Common myeloid progenitor, CD34-positive (primary cell): Measurements from ENCODE around the gene CDC42EP4.

ENCODE experiments used
- CTCF ChIA-PET: fragments of 350-600 bp; sonication (Branson Sonifier 250); formaldehyde crosslinking; loops from one replicate; lab custom pipeline; 2021; ENCODE audit warnings: antibody characterized with exemption; lab: Charles Lee
- POLR2A ChIA-PET: fragments of 350-600 bp; sonication (Branson Sonifier 250); formaldehyde crosslinking; loops from one replicate; lab custom pipeline; 2021; ENCODE audit warnings: antibody characterized with exemption; lab: Charles Lee
- DNase-seq, 3 donors: peaks; one replicate each; pipeline versions ENCODE4 v3.0.0 to v3.0.0-alpha.2; 2013
- H3K27ac ChIP-seq, 2 experiments: 1 replicate in 1 of 2; 2 replicates in 1 of 2; pipeline ENCODE4 v1.7.0; 2013; ENCODE audit warnings: inconsistent platforms in 2 of 2, low read length in 2 of 2, mild to moderate bottlenecking in 2 of 2, low read depth in 1 of 2, moderate library complexity in 1 of 2; ENCODE audit not compliant: severe bottlenecking in 2 of 2, insufficient read depth in 1 of 2, poor library complexity in 1 of 2
- H3K27me3 ChIP-seq, 5 experiments: replicated peaks in 2 of 5; 1 replicate in 3 of 5; 2 replicates in 2 of 5; pipeline versions ENCODE4 v1.6.1 to v1.7.0; 2013; ENCODE audit warnings: low read length in 4 of 5, mild to moderate bottlenecking in 2 of 5, moderate library complexity in 2 of 5, inconsistent platforms in 1 of 5; ENCODE audit not compliant: insufficient read depth in 5 of 5, control insufficient read depth in 4 of 5
- H3K36me3 ChIP-seq, 4 experiments: 1 replicate in 2 of 4; 2 replicates in 2 of 4; pipeline versions ENCODE4 v1.6.1 to v1.7.0; 2013; ENCODE audit warnings: low read length in 3 of 4, control low read depth in 1 of 4, mild to moderate bottlenecking in 1 of 4; ENCODE audit not compliant: control insufficient read depth in 4 of 4, insufficient read depth in 4 of 4
- H3K4me1 ChIP-seq, 4 experiments: 1 replicate in 3 of 4; 2 replicates in 1 of 4; pipeline versions ENCODE4 v1.6.1 to v1.7.1; 2013; ENCODE audit warnings: low read length in 3 of 4, mild to moderate bottlenecking in 3 of 4, control low read depth in 1 of 4, inconsistent platforms in 1 of 4, moderate library complexity in 1 of 4; ENCODE audit not compliant: control insufficient read depth in 4 of 4, insufficient read depth in 4 of 4; ENCODE audit errors: control extremely low read depth in 1 of 4
- H3K4me3 ChIP-seq, 7 experiments: 1 replicate in 4 of 7; 2 replicates in 3 of 7; pipeline versions ENCODE4 v1.5.1 to v1.7.0; 2013; ENCODE audit warnings: mild to moderate bottlenecking in 7 of 7, low read length in 6 of 7, moderate library complexity in 6 of 7, inconsistent platforms in 2 of 7, low read depth in 2 of 7, control low read depth in 1 of 7; ENCODE audit not compliant: insufficient read depth in 4 of 7, control insufficient read depth in 1 of 7; ENCODE audit errors: extremely low read depth in 1 of 7
- H3K9me3 ChIP-seq, 5 experiments: 1 replicate in 4 of 5; 2 replicates in 1 of 5; pipeline versions ENCODE4 v1.6.1 to v1.7.1; 2013; ENCODE audit warnings: low read length in 4 of 5, mild to moderate bottlenecking in 2 of 5, inconsistent platforms in 1 of 5, low read depth in 1 of 5, moderate library complexity in 1 of 5; ENCODE audit not compliant: control insufficient read depth in 4 of 5, insufficient read depth in 2 of 5; ENCODE audit errors: control extremely low read depth in 1 of 5
- WGBS: methylation state at CpG from one replicate; pipeline ENCODE4 v1.1.5; 2013; ENCODE audit not compliant: insufficient coverage; 5-methylcytosine and 5-hydroxymethylcytosine counted together

CDC42EP4 gene

DNA sequence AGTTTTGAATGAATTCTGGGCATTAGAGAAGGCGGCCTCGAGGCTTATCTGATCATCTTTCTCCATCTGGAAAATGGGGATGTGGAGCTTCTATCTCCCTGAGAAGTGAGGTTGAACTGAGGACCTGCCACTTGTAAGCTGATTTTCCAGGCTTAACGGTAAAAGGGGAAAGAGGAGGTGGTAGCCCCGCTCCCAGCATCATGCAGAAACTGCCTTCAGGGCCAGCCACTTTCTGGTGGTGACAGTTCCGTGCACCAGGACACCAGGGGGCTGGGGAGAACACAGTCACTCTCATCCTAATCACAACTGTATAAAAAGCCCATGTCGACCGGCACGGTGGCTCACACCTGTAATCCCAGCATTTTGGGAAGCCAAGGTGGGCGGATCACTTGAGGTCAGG, 29.2 kb downstream of the CDC42EP4 start:
- Histone ChIP-seq H3K4me3 (no peak overlapping the region), H3K27ac (no peak overlapping the region), H3K27me3 (peaks cover 0 to 2% (median 0%) of the 10 kb centered on the region in 5 experiments), H3K9me3 (no peaks in the 10 kb centered on the region), H3K36me3 (peaks cover 0 to 5% (median 0%) of the 10 kb centered on the region in 4 experiments), H3K4me1 (peaks cover 0 to 5% (median 0%) of the 10 kb centered on the region in 4 experiments)
- ChIA-PET CTCF (interaction anchor here (1.5 to 3.6 kb wide), 2 partner anchors 9 to 88 kb away, joined by 3 to 11 read pairs; no protein-coding TSS in a partner anchor), POLR2A (no interaction called here)
- no peak for DNase-seq
- 100% methylated on average over 2 of the region's 9 CpGs for WGBS

DNA sequence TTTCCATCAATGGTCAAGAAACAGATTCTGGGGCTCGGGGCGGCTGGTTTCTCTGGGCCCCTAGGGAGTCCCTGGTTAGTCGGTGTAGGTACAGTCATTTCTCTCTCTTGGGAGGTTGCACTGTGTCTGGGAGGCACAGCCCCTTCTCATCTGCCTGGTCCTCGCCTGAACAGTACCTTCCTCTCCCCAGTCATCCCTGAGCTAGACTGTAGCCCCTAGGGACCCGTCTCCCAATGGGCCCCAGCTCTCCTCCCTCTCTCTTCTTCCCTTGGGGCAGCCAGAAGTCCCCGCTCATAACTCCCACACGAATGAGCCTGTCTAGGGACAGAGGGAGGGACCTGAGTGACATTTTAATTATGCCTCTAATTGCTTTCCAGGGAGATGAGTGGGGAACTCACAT, 29.9 kb downstream of the CDC42EP4 start:
- POLR2A ChIA-PET: no interaction called here
- 80% methylated on average over 1 of the region's 7 CpGs for WGBS
- H3K27me3 ChIP-seq: peaks cover 0 to 2% (median 0%) of the 10 kb centered on the region in 5 experiments
- H3K9me3 ChIP-seq: no peaks in the 10 kb centered on the region
- H3K4me3 ChIP-seq: no peak overlapping the region
- no peak for DNase-seq
- H3K36me3 ChIP-seq: peaks cover 0 to 5% (median 0%) of the 10 kb centered on the region in 4 experiments
- H3K4me1 ChIP-seq: peaks cover 0 to 5% (median 0%) of the 10 kb centered on the region in 4 experiments
- no peak overlapping the region for H3K27ac ChIP-seq
- CTCF ChIA-PET: interaction anchor here (1.5 to 3.6 kb wide), 2 partner anchors 9 to 89 kb away, joined by 3 to 11 read pairs; no protein-coding TSS in a partner anchor

DNA sequence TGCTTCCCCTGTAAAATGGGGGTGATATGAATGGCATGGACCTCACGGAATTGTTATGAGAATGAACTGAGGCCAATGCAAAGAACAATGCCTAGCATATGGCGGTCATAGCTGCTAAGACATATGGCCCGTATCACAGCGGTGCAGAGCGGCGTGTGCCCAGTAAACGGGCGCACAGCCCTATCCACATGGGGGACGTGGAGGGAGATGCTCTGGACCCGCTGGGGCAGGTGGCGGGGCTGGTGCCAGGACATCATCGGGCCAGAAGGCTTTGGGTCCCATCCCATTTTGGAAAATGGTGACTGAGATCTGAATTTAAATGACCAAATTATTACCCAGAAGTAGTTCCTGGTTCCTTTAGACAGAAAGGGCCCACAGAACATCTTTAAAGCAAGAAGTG, 31.6 kb downstream of the CDC42EP4 start:
- POLR2A ChIA-PET: no interaction called here
- 97% methylated on average over 12 of the region's 12 CpGs for WGBS
- CTCF ChIA-PET: interaction anchor here (1.0 kb wide), 1 partner anchor 91 kb away, joined by 3 read pairs; no protein-coding TSS in a partner anchor

DNA sequence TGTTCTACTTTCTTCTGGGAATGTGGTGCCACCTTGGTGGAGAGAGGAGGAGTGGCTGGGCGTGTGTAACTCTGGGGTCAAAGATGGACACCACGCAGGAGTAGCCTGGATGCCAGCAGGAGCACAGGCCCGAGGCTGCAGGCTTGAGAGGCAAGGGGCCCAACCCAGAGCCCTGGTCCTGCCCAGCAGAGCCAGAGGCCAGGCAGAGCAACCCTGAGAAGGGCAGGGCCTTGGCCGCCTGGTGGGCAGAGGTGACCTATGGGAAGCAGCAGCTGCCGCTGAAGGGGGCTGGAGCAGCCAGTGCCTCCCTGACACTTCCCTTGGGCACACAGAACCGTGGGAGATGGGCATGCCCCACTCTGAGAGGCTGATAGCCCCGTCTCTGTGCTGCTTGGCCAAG, 32.1 kb downstream of the CDC42EP4 start:
- peaks cover 0 to 2% (median 0%) of the 10 kb centered on the region in 5 experiments for H3K27me3 ChIP-seq
- no peak overlapping the region for H3K4me3 ChIP-seq
- CTCF ChIA-PET: no interaction called here
- DNase-seq: no peak
- POLR2A ChIA-PET: no interaction called here
- H3K4me1 ChIP-seq: peaks cover 0 to 5% (median 0%) of the 10 kb centered on the region in 4 experiments
- no peaks in the 10 kb centered on the region for H3K36me3 ChIP-seq
- H3K27ac ChIP-seq: no peak overlapping the region
- 96% methylated on average over 6 of the region's 7 CpGs for WGBS
- no peaks in the 10 kb centered on the region for H3K9me3 ChIP-seq

More for the DNA sequence above, 31.6 kb downstream of the CDC42EP4 start:
- DNase-seq: no peak
- Histone ChIP-seq H3K27me3 (peaks cover 0 to 2% (median 0%) of the 10 kb centered on the region in 5 experiments), H3K4me3 (no peak overlapping the region), H3K27ac (no peak overlapping the region), H3K36me3 (no peaks in the 10 kb centered on the region), H3K9me3 (no peaks in the 10 kb centered on the region), H3K4me1 (peaks cover 0 to 5% (median 0%) of the 10 kb centered on the region in 4 experiments)

DNA sequence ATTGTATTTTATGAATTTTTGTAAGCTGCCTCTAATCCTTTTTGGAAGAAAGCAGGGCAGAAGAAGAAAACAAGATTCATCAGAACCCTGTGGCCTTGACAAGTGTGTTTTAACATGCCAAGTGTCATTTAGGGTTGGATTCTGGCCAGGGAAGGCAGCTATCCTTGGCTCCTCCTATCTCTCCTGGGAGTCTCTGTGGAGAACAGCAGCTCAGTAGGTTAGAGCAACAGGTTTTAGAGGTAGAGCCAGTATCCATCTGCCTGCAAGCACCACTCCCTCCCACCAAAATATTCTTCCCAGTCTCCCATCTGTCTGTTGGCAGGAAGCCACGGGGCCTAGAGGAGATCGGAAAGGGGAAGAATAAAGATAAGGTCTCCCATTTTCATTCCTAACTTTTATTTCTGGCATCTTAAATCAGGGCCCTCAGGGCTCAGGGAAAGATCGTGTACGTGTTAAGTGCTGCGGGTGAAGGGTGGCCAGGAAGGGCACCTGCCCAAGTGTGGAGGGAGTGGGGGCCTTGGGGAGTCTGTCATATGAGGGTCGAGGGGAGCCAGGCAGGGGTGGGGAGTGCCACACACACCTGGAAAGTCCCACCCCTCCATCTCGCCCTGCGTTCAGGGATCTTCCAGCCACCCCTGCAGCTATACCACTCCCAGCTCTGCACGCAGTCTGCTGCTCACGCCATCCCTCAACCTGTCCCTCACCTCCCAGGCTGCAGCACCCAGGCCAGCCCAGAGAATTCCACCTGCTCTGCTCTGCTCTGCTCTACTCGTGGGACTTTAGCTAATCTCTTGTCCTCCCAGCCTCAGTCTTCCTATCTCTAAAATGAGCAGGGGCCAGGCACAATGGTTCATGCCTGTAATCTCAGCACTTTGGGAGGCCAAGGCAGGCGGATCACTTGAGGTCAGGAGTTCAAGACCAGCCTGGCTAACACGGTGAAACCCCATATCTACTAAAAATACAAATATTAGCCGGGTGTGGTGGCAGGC, 33.0 kb downstream of the CDC42EP4 start:
- H3K27ac ChIP-seq: no peak overlapping the region
- no peak overlapping the region for H3K4me3 ChIP-seq
- H3K4me1 ChIP-seq: no peaks in the 10 kb centered on the region
- 90% methylated on average over 8 of the region's 14 CpGs for WGBS
- peaks cover 0 to 2% (median 0%) of the 10 kb centered on the region in 5 experiments for H3K27me3 ChIP-seq
- DNase-seq: no peak
- no peaks in the 10 kb centered on the region for H3K9me3 ChIP-seq
- no peaks in the 10 kb centered on the region for H3K36me3 ChIP-seq
- ChIA-PET POLR2A (no interaction called here), CTCF (interaction anchor here (0.8 kb wide), 1 partner anchor 12 kb away, joined by 4 read pairs; no protein-coding TSS in a partner anchor)

DNA sequence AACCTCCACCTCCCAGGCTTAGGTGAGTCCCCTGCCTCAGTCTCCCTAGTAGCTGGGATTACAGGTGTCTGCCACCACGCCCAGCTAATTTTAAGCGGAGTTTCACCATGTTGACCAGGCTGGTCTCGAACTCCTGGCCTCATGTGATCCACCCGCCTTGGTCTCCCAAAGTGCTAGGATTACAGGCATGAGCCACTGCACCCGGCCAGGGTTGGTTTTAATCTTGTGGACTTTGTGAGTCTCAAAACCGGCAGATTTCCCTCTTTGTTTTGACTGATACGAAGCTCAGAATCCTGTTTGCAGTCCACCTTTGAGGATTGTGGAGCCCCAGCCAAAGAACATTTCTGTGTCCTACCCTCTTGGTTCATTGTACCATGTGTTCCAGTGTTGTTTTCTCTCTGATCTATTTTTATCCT, 33.7 kb downstream of the CDC42EP4 start:
- no peak for DNase-seq
- no peak overlapping the region for H3K4me3 ChIP-seq
- H3K36me3 ChIP-seq: no peaks in the 10 kb centered on the region
- WGBS: 84% methylated on average over 7 of the region's 7 CpGs
- POLR2A ChIA-PET: no interaction called here
- peaks cover 0 to 2% (median 0%) of the 10 kb centered on the region in 5 experiments for H3K27me3 ChIP-seq
- H3K4me1 ChIP-seq: no peaks in the 10 kb centered on the region
- H3K27ac ChIP-seq: no peak overlapping the region
- no peaks in the 10 kb centered on the region for H3K9me3 ChIP-seq
- CTCF ChIA-PET: interaction anchor here (0.8 kb wide), 1 partner anchor 13 kb away, joined by 4 read pairs; no protein-coding TSS in a partner anchor
